Central memory CD4-positive, alpha-beta T cell (primary cell): ENCODE data around the gene MMAB.

Experiments
- DNase-seq: peaks from one replicate; pipeline ENCODE4 v3.0.0; 2022

Gene MMAB

GRCh38 chr12:109535863-109536250 lies 37.4 kb downstream of the MMAB start:
- no peak for DNase-seq

- no peak for DNase-seq
Observed at GRCh38 chr12:109535231-109535862, 38.0 kb downstream of the MMAB start.

- no peak for DNase-seq
Observed at GRCh38 chr12:109534456-109534855, 38.8 kb downstream of the MMAB start.

GRCh38 chr12:109533487-109533740 lies 39.9 kb downstream of the MMAB start:
- DNase-seq, result no peak

GRCh38 chr12:109532721-109533486 lies 40.4 kb downstream of the MMAB start:
- DNase-seq, result no peak

- no peak for DNase-seq
Observed at GRCh38 chr12:109531411-109531810, 41.9 kb downstream of the MMAB start.

GRCh38 chr12:109529691-109530640 lies 43.3 kb downstream of the MMAB start:
- DNase-seq, result no peak

- DNase-seq, result no peak
Observed at GRCh38 chr12:109527489-109528123, 45.7 kb downstream of the MMAB start.

GRCh38 chr12:109525279-109525585 lies 48.1 kb downstream of the MMAB start:
- DNase-seq, result no peak

- no peak for DNase-seq
Observed at GRCh38 chr12:109524466-109525278, 48.6 kb downstream of the MMAB start.

GRCh38 chr12:109523504-109523903 lies 49.8 kb downstream of the MMAB start:
- DNase-seq, result no peak

- no peak for DNase-seq
Observed at GRCh38 chr12:109523071-109523470, 50.2 kb downstream of the MMAB start.

- DNase-seq, result no peak
Observed at GRCh38 chr12:109521831-109522230, 51.5 kb downstream of the MMAB start.

GRCh38 chr12:109519787-109520186 lies 53.5 kb downstream of the MMAB start:
- no peak for DNase-seq

GRCh38 chr12:109518820-109519665 lies 54.3 kb downstream of the MMAB start:
- peak; percentile 24 for DNase-seq

- no peak for DNase-seq
Observed at GRCh38 chr12:109517619-109518018, 55.7 kb downstream of the MMAB start.

GRCh38 chr12:109513977-109514376 lies 59.3 kb downstream of the MMAB start:
- DNase-seq, result no peak

GRCh38 chr12:109513051-109513450 lies 60.3 kb downstream of the MMAB start:
- DNase-seq, result no peak

- no peak for DNase-seq
Observed at GRCh38 chr12:109512608-109513007, 60.7 kb downstream of the MMAB start.

- no peak for DNase-seq
Observed at GRCh38 chr12:109510196-109510595, 63.1 kb downstream of the MMAB start.

- DNase-seq, result no peak
Observed at GRCh38 chr12:109504068-109504467, 69.2 kb downstream of the MMAB start.
